K562 (cell line): ENCODE measurements around the gene SPDYE17. TPM values are rescaled to one million over a fixed set of nuclear protein-coding genes. Genes with fewer than 3 reads are reported as not detected.
"Not testable (repeated sequence)": the region's sequence is repeated elsewhere in the genome, so short reads cannot be mapped to it uniquely, and the experiment has no call there.

Source experiments
- ATAC-seq: fragments of 200-7000 bp; cut with Tn5 transposase; 3 replicates; pipeline ENCODE4 v1.9.1; 2020; ENCODE audit warnings: moderate library complexity
- BruUV-seq: library from RNA; stranded (reverse); fragments of 400-500 nt; replicated peaks from 2 replicates; lab custom pipeline; 2021; lab: Mats Ljungman, UMichigan
- CTCF ChIA-PET: fragments of 300-600 bp; formaldehyde crosslinking; extraction: SDS; loops from one replicate; lab custom pipeline; 2021; ENCODE audit warnings: low intra/inter-chr PET ratio; lab: Yijun Ruan, JAX
- POLR2A ChIA-PET: fragments of 300-600, 350-650 bp; sonication (Branson Sonifier 250); formaldehyde crosslinking; extraction: SDS; loops from one replicate; lab custom pipeline; 2021; ENCODE audit warnings: antibody characterized with exemption, inconsistent platforms; lab: Yijun Ruan, JAX
- DNase-seq, 4 experiments: peaks; one replicate each; pipeline versions ENCODE4 v3.0.0 to v3.0.0-alpha.2; 2011 to 2018; ENCODE audit warnings: low spot score in 3 of 4, mixed read lengths in 3 of 4; ENCODE audit errors: extremely low read depth in 1 of 4
- FAIRE-seq: peaks from 2 replicates; lab custom pipeline; 2011; peaks lifted over from hg19 to GRCh38; lab: Jason Lieb, UNC
- H2AFZ ChIP-seq: 2 replicates; pipeline ENCODE4 v1.6.0; 2011; ENCODE audit warnings: low read depth, low read length, control low read depth, inconsistent platforms
- H3K27ac ChIP-seq: fragments of 200-600 bp; 3 replicates; pipeline ENCODE4 v1.8.0; 2011; ENCODE audit warnings: low read depth, mild to moderate bottlenecking, control low read depth, inconsistent platforms, low read length, moderate library complexity, mixed read lengths; ENCODE audit errors: extremely low read depth
- H3K27me3 ChIP-seq, 2 experiments: fragments of 300-600 bp in 1 of 2; 2 replicates in 1 of 2; 3 replicates in 1 of 2; pipeline versions ENCODE4 v1.6.0 to v1.8.0; 2011; ENCODE audit warnings: inconsistent platforms in 2 of 2, low read length in 2 of 2, mild to moderate bottlenecking in 1 of 2, mixed read lengths in 1 of 2, moderate library complexity in 1 of 2; ENCODE audit not compliant: control insufficient read depth in 2 of 2, insufficient read depth in 2 of 2
- H3K36me3 ChIP-seq: fragments of 300-600 bp; 3 replicates; pipeline ENCODE4 v1.8.0; 2011; ENCODE audit warnings: mild to moderate bottlenecking, low read length, inconsistent platforms; ENCODE audit not compliant: control insufficient read depth, insufficient read depth
- H3K4me1 ChIP-seq, 2 experiments: fragments of 200-600 bp in 1 of 2; replicated peaks in 1 of 2; 2 replicates in 1 of 2; 3 replicates in 1 of 2; pipeline versions ENCODE4 v1.5.1 to v1.8.0; 2011; ENCODE audit warnings: inconsistent platforms in 2 of 2, low read length in 2 of 2, mild to moderate bottlenecking in 1 of 2, mixed read lengths in 1 of 2, moderate library complexity in 1 of 2; ENCODE audit not compliant: control insufficient read depth in 2 of 2, insufficient read depth in 2 of 2
- H3K4me2 ChIP-seq: 2 replicates; pipeline ENCODE4 v1.6.1; 2011; ENCODE audit warnings: low read length, control low read depth, inconsistent platforms, mixed read lengths; ENCODE audit not compliant: insufficient read depth
- H3K4me3 ChIP-seq: fragments of 200-600 bp; sonication (generic), shearing (Covaris generic); 2 replicates; pipeline ENCODE4 v1.5.1; 2016; ENCODE audit warnings: control low read depth, inconsistent platforms
- H3K79me2 ChIP-seq: fragments of 200-600 bp; 3 replicates; pipeline ENCODE4 v1.8.0; 2011; ENCODE audit warnings: low read length, inconsistent platforms; ENCODE audit not compliant: control insufficient read depth, insufficient read depth
- H3K9ac ChIP-seq, 2 experiments: 2 replicates each; pipeline versions ENCODE4 v1.6.0 to v1.6.1; 2011; ENCODE audit warnings: low read depth in 2 of 2, low read length in 2 of 2, control low read depth in 1 of 2, inconsistent platforms in 1 of 2, mild to moderate bottlenecking in 1 of 2, mixed read lengths in 1 of 2; ENCODE audit not compliant: insufficient read depth in 1 of 2
- H3K9me1 ChIP-seq: one replicate; pipeline ENCODE4 v1.6.0; 2011; ENCODE audit warnings: inconsistent platforms, mild to moderate bottlenecking, low read length, moderate library complexity; ENCODE audit not compliant: control insufficient read depth, insufficient read depth
- H3K9me3 ChIP-seq: replicated peaks from 2 replicates; pipeline ENCODE4 v1.5.1; 2011; ENCODE audit warnings: low read depth, low read length, inconsistent platforms; ENCODE audit not compliant: control insufficient read depth, insufficient read depth
- H4K20me1 ChIP-seq: replicated peaks from 2 replicates; pipeline ENCODE4 v1.6.1; 2011; ENCODE audit warnings: low read length, inconsistent platforms, mixed read lengths; ENCODE audit not compliant: control insufficient read depth, insufficient read depth
- WGBS: fragments of 100-300 bp; shearing (Covaris generic); methylation state at CpG from one replicate; pipeline ENCODE4 v1.1.6; 2016; ENCODE audit warnings: low coverage, mixed read lengths; ENCODE audit not compliant: insufficient coverage; ENCODE audit errors: missing lambda C conversion rate; 5-methylcytosine and 5-hydroxymethylcytosine counted together
- in situ Hi-C: fragments of 300-500 bp; cut with MboI; formaldehyde crosslinking; loops from 4 replicates; pipeline ENCODE4 v1.15.0; 2018; ENCODE audit warnings: inconsistent platforms, mixed read lengths
- intact Hi-C: fragments of 100-400 bp; cut with micrococcal nuclease; formaldehyde crosslinking; loops from 2 replicates; pipeline ENCODE4 v1.14.2; 2022
- polyA plus RNA-seq, 8 experiments: library from polyadenylated mRNA; depleted of rRNA in 4 of 8; stranded (reverse) in 5 of 8; unstranded in 3 of 8; fragments of >200 nt; fragmentation: Nextera tagmentation in 2 of 8; fragmentation: Illumina TruSeq in 1 of 8; extraction: Ambion mirVana in 2 of 8; extraction: Trizol in 1 of 8; gene quantifications; 2 replicates each; pipeline versions ENCODE4 v1.2.1 to v1.2.3, GENCODE V29; 2011 to 2014; ENCODE audit warnings: inconsistent platforms in 1 of 8, missing spikeins in 1 of 8
- total RNA-seq, 7 experiments: library from RNA; depleted of rRNA in 6 of 7; stranded (reverse); fragments of >200 nt in 6 of 7; fragmentation: Illumina TruSeq in 2 of 7; extraction: Trizol in 2 of 7; gene quantifications; 2 replicates each; pipeline versions ENCODE4 v1.2.1 to v1.2.3, GENCODE V29; 2011 to 2021; ENCODE audit warnings: low replicate concordance in 1 of 7

SPDYE17 gene
- total and polyA plus RNA-seq, 9 of the 15 experiments (the other 6 are each of a cell fraction or from before 2014, with no cell fraction given) = not detected

DNA sequence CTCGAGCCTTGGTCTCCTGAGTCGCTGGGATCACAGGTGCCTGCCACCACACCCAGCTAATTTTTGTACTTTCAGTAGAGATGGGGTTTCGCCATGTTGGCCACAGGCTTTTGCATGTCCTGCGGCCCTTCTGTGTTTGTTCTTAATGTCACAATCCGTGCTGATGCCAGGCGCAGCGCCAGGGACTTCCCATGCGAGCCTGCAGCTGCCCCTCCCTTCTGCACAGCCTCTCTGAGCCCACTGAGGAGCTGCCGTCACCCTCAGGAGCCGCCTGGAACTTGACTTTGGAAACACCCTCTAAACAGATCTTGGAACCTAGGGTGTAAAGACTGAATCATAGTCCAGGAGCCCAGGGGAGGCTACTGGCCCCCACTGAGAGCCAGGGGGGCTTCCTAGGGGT, 24.2 kb downstream of the SPDYE17 start:
- 69% methylated on average over 9 of the region's 10 CpGs for WGBS
- BruUV-seq, H2AFZ ChIP-seq, H3K27ac ChIP-seq, intact Hi-C loops, FAIRE-seq, H3K27me3 ChIP-seq, H3K4me2 ChIP-seq, DNase-seq, H3K36me3 ChIP-seq, H3K9ac ChIP-seq, POLR2A ChIA-PET, H3K4me1 ChIP-seq, H3K9me3 ChIP-seq, H3K79me2 ChIP-seq, H3K9me1 ChIP-seq, CTCF ChIA-PET, in situ Hi-C loops, H3K4me3 ChIP-seq, H4K20me1 ChIP-seq: not testable (repeated sequence)
- peak; percentile 26; the same call in 2 of the 3 replicates for ATAC-seq

DNA sequence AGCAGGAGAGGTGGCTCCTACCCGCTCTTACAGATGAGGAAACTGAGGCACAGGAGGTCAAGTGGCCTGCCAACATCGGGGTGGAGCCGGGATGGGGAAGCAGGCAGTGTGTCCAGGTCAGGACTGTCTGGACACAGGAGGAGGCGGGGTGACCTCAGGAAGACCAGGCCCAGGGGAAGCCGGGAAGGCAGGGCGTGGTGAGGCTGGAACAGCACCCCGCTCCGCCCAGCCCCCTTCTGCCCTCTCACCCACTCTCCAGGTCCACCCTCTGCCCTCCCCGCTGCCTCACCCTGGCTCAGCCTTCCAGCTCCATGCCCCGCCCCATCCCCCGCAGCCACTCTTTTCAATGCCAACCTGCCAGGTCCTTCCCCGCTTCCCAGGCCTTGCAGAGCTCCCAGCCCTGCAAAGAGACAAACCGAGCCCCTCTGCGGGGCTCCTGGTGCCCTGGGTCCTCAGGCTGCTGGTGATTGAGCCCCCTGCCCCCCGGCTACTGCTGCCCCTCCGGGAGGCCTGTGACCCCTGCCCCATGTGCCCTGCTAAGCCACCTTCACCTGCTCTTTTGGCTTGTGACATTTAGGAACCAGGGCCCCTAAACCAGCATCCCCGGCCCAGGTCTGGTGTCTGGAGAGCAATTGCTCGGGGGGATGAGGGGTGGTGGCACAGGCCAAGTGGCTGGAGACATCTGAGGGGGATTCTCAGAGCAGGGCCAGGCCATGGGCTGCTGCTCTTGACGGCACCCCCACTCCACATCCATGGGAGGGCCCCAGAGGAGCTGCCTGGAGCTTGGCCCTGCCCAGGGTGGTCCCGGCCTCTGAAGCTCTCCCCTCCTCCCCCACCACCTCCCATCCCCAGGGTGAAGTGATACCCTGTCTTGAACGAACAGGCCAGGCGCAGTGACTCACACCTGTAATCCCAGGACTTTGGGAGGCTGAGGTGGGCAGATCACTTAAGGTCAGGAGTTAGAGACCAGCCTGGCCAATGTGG, 25.7 kb downstream of the SPDYE17 start:
- H3K27ac ChIP-seq, H3K4me1 ChIP-seq, CTCF ChIA-PET, H2AFZ ChIP-seq, H3K4me3 ChIP-seq, intact Hi-C loops, in situ Hi-C loops, H3K9ac ChIP-seq, H3K4me2 ChIP-seq, H4K20me1 ChIP-seq, H3K36me3 ChIP-seq, H3K9me3 ChIP-seq, FAIRE-seq, H3K9me1 ChIP-seq, DNase-seq, BruUV-seq, H3K79me2 ChIP-seq, H3K27me3 ChIP-seq: not testable (repeated sequence)
- peak; percentile 41 for ATAC-seq
- 67% methylated on average over 7 of the region's 22 CpGs for WGBS
- POLR2A ChIA-PET = interaction anchor here (1.1 kb wide), 1 partner anchor 497 kb away, joined by 3 read pairs; no protein-coding TSS in a partner anchor

DNA sequence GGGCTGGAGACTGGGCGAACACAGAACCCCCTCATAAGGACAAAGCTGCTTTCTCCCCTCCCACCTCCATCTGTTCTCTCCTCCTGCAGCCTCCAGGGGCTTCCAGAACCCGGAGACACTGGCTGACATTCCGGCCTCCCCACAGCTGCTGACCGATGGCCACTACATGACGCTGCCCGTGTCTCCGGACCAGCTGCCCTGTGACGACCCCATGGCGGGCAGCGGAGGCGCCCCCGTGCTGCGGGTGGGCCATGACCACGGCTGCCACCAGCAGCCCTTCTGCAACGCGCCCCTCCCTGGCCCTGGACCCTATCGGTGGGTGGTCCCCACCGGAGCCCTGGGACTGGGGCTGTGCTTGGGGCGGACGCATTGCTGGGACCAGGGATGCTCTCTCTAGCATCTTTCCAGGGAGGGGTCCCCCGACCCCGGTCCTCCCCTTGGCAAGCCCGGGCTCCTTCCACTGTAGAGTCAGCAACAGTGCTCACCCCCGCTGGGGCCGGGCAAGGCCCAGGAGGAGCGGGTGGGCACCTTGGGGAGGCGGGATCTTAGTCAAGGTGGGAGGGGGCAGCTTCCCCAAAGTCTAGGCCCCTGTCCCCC, 26.6 kb downstream of the SPDYE17 start:
- intact Hi-C loops, H4K20me1 ChIP-seq, H3K4me2 ChIP-seq, H3K9ac ChIP-seq, H3K27me3 ChIP-seq, DNase-seq, CTCF ChIA-PET, FAIRE-seq, H3K9me1 ChIP-seq, ATAC-seq, in situ Hi-C loops, H3K27ac ChIP-seq, H3K36me3 ChIP-seq, H3K4me3 ChIP-seq, H3K79me2 ChIP-seq, H3K9me3 ChIP-seq, BruUV-seq, H2AFZ ChIP-seq, H3K4me1 ChIP-seq: not testable (repeated sequence)
- POLR2A ChIA-PET = interaction anchor here (1.1 kb wide), 1 partner anchor 496 kb away, joined by 3 read pairs; no protein-coding TSS in a partner anchor
- 76% methylated on average over 13 of the region's 27 CpGs for WGBS
